ENCODE measurements around the gene TMEM223.

The TMEM223 gene

DNA sequence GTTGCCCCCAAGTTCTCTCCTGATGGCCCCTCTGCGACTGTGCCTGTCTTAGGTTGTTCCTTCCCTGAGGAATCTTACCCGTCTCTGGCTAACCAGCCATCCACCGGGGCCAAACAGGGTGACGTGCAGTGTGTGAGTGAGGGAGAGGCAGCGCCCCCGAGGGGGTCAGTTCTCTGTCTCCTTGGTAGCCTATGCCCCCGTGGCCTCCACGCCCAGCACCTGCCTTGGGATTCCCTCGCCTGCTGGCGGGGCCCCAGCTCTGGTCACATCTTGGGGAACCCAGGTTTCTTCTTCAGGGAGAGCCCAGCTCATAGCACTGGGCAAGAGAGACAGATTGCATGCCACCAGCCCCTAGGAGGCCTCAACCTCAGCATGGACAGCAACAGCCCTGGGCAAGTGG, 7.7 kb upstream of the TMEM223 start:
- peaks cover 85% of the 10 kb centered on the region for H3K36me3 ChIP-seq (ENCODE audit: low read depth)
- no peak for DNase-seq (ENCODE audit: low spot score)
- no peak overlapping the region for H3K27ac ChIP-seq (ENCODE audit: poor library complexity, severe bottlenecking)
- ATAC-seq (ENCODE audit: low read depth), result no peak
- no peak overlapping the region for H3K4me3 ChIP-seq (ENCODE audit: severe bottlenecking)
- H3K27me3 ChIP-seq (ENCODE audit: insufficient read depth, poor library complexity, severe bottlenecking), result no peaks in the 10 kb centered on the region
- H3K9me3 ChIP-seq (ENCODE audit: severe bottlenecking), result no peaks in the 10 kb centered on the region
- peaks cover 4% of the 10 kb centered on the region for H3K4me1 ChIP-seq (ENCODE audit: insufficient read depth, poor library complexity, severe bottlenecking)
- TF ChIP-seq, protein P1, sequence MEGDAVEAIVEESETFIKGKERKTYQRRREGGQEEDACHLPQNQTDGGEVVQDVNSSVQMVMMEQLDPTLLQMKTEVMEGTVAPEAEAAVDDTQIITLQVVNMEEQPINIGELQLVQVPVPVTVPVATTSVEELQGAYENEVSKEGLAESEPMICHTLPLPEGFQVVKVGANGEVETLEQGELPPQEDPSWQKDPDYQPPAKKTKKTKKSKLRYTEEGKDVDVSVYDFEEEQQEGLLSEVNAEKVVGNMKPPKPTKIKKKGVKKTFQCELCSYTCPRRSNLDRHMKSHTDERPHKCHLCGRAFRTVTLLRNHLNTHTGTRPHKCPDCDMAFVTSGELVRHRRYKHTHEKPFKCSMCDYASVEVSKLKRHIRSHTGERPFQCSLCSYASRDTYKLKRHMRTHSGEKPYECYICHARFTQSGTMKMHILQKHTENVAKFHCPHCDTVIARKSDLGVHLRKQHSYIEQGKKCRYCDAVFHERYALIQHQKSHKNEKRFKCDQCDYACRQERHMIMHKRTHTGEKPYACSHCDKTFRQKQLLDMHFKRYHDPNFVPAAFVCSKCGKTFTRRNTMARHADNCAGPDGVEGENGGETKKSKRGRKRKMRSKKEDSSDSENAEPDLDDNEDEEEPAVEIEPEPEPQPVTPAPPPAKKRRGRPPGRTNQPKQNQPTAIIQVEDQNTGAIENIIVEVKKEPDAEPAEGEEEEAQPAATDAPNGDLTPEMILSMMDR (IDR thresholded peaks at IDR 0.05; ENCODE audit: poor library complexity, severe bottlenecking), result no peak

DNA sequence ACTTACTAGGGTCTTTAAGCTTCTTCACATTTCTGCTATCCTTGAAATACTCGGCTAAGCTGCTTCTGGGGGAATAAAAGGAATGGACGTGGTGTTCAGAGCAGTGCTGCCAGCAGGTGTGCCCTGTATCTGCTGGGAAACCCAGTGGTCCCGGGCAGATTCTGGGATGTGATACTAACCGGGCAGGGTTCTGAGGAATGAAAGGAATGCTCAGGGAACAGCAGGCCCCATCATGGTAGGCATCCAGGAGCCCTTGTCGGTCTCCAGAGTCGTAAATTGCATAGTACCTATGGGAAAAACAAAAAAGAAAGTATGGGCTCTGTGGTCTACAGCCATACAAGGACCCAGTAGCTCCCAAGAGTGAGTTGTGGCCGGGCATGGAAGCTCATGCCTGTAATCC, 4.5 kb upstream of the TMEM223 start:
- H3K4me1 ChIP-seq (ENCODE audit: insufficient read depth, poor library complexity, severe bottlenecking), result peaks cover 3% of the 10 kb centered on the region
- no peaks in the 10 kb centered on the region for H3K9me3 ChIP-seq (ENCODE audit: severe bottlenecking)
- TF ChIP-seq, protein P1 (IDR thresholded peaks at IDR 0.05; ENCODE audit: poor library complexity, severe bottlenecking), result no peak
- H3K4me3 ChIP-seq (ENCODE audit: severe bottlenecking), result no peak overlapping the region
- H3K27me3 ChIP-seq (ENCODE audit: insufficient read depth, poor library complexity, severe bottlenecking), result no peaks in the 10 kb centered on the region
- H3K36me3 ChIP-seq (ENCODE audit: low read depth), result peaks cover 84% of the 10 kb centered on the region
- no peak for ATAC-seq (ENCODE audit: low read depth)
- no peak overlapping the region for H3K27ac ChIP-seq (ENCODE audit: poor library complexity, severe bottlenecking)
- DNase-seq (ENCODE audit: low spot score), result no peak

DNA sequence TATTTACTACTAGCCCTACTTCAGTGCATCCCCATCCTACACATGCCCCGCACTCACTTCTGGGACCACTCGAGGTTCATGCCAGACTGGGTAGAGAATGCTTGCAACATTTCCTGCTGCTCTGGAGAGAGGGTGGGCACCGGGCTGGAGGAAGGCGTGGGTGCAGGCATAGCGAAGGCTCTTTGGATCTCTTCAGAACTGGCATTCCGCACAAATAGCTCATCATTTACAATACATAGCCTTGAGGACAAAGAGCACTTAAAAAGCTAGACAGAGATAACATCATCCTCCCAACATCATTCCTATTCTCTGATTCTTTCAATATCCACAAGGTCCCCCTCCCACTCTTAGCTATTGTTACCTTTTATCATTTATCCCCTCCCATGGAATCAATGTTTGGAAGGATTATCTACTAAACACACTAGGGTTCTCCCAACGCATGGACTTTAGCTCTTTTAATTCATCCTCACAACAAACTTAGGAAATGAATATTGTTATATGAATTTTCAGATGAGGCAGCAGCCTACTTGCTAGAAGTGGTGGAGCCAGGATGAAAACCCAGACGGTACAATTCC, 2.5 kb upstream of the TMEM223 start:
- peaks cover 3% of the 10 kb centered on the region for H3K4me1 ChIP-seq (ENCODE audit: insufficient read depth, poor library complexity, severe bottlenecking)
- no peak overlapping the region for H3K4me3 ChIP-seq (ENCODE audit: severe bottlenecking)
- no peak for ATAC-seq (ENCODE audit: low read depth)
- no peak for DNase-seq (ENCODE audit: low spot score)
- no peak overlapping the region for H3K27ac ChIP-seq (ENCODE audit: poor library complexity, severe bottlenecking)
- H3K9me3 ChIP-seq (ENCODE audit: severe bottlenecking), result no peaks in the 10 kb centered on the region
- H3K36me3 ChIP-seq (ENCODE audit: low read depth), result peaks cover 76% of the 10 kb centered on the region
- H3K27me3 ChIP-seq (ENCODE audit: insufficient read depth, poor library complexity, severe bottlenecking), result no peaks in the 10 kb centered on the region
- TF ChIP-seq, protein P1 (IDR thresholded peaks at IDR 0.05; ENCODE audit: poor library complexity, severe bottlenecking), result no peak

DNA sequence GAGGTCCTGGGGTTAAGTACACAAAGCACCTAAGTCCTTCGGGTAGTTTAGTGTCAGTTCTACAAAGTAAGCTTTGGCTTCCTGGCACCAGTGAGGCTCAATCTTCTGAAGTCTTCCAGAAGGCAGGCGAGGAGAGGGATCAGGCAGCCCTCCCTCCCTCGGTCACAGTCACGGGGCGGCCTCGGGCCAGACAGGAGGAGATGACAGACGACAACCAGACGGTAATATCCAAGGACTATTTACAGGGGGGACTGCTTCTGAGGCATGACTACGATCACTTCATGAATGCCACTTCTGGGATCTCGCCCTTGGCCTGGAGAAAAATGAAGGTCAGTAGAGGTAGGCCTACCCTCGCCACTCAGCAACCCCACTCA, 383 bp upstream of the TMEM223 start:
- Histone ChIP-seq H3K4me3 (ENCODE audit: severe bottlenecking) (peak overlapping the region; percentile 97), H3K27me3 (ENCODE audit: insufficient read depth, poor library complexity, severe bottlenecking) (no peaks in the 10 kb centered on the region), H3K36me3 (ENCODE audit: low read depth) (peaks cover 69% of the 10 kb centered on the region), H3K9me3 (ENCODE audit: severe bottlenecking) (no peaks in the 10 kb centered on the region), H3K27ac (ENCODE audit: poor library complexity, severe bottlenecking) (peak overlapping the region; percentile 90), H3K4me1 (ENCODE audit: insufficient read depth, poor library complexity, severe bottlenecking) (peaks cover 9% of the 10 kb centered on the region)
- TF ChIP-seq, protein P1 (IDR thresholded peaks at IDR 0.05; ENCODE audit: poor library complexity, severe bottlenecking), result no peak
- ATAC-seq (ENCODE audit: low read depth) (no peak), DNase-seq (ENCODE audit: low spot score) (no peak)

DNA sequence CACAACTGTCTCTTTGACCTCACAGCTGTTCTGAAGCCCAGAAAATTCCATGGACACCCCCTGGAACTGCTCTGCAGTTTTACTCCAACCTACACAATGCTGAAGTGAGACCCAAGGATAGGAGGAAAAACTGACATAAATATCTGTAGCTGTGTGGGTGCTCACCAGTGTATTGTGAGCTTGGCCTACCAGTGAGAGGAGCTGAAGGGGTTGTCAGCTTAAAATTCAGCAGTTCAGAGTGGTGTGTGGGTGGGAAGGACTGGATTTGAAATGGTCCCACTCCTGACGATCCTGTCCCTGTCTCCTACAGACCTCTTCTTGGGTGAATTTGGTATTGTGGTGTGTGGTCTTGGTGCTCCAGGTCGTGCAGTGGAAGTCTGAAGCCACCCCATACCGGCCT, 2.2 kb downstream of the TMEM223 start:
- Histone ChIP-seq H3K27ac (ENCODE audit: poor library complexity, severe bottlenecking) (peak overlapping the region; percentile 90), H3K27me3 (ENCODE audit: insufficient read depth, poor library complexity, severe bottlenecking) (no peaks in the 10 kb centered on the region)
- no peak for ATAC-seq (ENCODE audit: low read depth)

More for the DNA sequence above, 2.2 kb downstream of the TMEM223 start:
- Histone ChIP-seq H3K4me3 (ENCODE audit: severe bottlenecking) (no peak overlapping the region), H3K9me3 (ENCODE audit: severe bottlenecking) (no peaks in the 10 kb centered on the region), H3K36me3 (ENCODE audit: low read depth) (peaks cover 49% of the 10 kb centered on the region), H3K4me1 (ENCODE audit: insufficient read depth, poor library complexity, severe bottlenecking) (peaks cover 9% of the 10 kb centered on the region)
- TF ChIP-seq, protein P1 (IDR thresholded peaks at IDR 0.05; ENCODE audit: poor library complexity, severe bottlenecking), result no peak
- DNase-seq (ENCODE audit: low spot score), result no peak
